Activated CD4-positive, alpha-beta T cell treated with anti-CD3 and anti-CD28 coated beads, Interleukin-2, amount 10 ng/mL, durations not matched to agents 7 days and 5 days (primary cell): ENCODE measurements around the gene LAMB4. TPM values are rescaled to one million over a fixed set of nuclear protein-coding genes. Genes with fewer than 3 reads are reported as not detected.

Source experiments
- CTCF ChIA-PET: fragments of 350-600 bp; sonication (Branson Sonifier 250); formaldehyde crosslinking; loops from one replicate; lab custom pipeline; 2021; ENCODE audit warnings: antibody characterized with exemption; lab: Charles Lee
- POLR2A ChIA-PET: fragments of 350-600 bp; sonication (Branson Sonifier 250); formaldehyde crosslinking; loops from one replicate; lab custom pipeline; 2021; ENCODE audit warnings: antibody characterized with exemption; lab: Charles Lee
- DNase-seq: peaks from one replicate; pipeline ENCODE4 v3.0.0-alpha.2; 2020
- H3K27ac Mint-ChIP-seq: one replicate; pipeline ENCODE4 v1.8.0; 2021; ENCODE audit warnings: mild to moderate bottlenecking, moderate library complexity, mixed read lengths
- H3K27me3 Mint-ChIP-seq: one replicate; pipeline ENCODE4 v1.8.0; 2021; ENCODE audit warnings: mixed read lengths
- H3K36me3 Mint-ChIP-seq: one replicate; pipeline ENCODE4 v1.8.0; 2021; ENCODE audit warnings: low read depth, mixed read lengths
- H3K4me1 Mint-ChIP-seq: one replicate; pipeline ENCODE4 v1.8.0; 2021; ENCODE audit warnings: mixed read lengths
- H3K4me3 Mint-ChIP-seq: one replicate; pipeline ENCODE4 v1.8.0; 2021; ENCODE audit warnings: mild to moderate bottlenecking, moderate library complexity, mixed read lengths
- H3K9me3 Mint-ChIP-seq: one replicate; pipeline ENCODE4 v1.8.0; 2021; ENCODE audit warnings: mixed read lengths
- total RNA-seq, 2 experiments: library from RNA; stranded (reverse); gene quantifications; one replicate each; pipeline ENCODE4 v1.2.3, GENCODE V29; 2021

LAMB4 gene
- total RNA-seq, 2 experiments from 2014 or later, result not detected

- H3K27me3 Mint-ChIP-seq, result peaks cover 12% of the 10 kb centered on the region
- CTCF ChIA-PET, result no interaction called here
- POLR2A ChIA-PET, result no interaction called here
- no peaks in the 10 kb centered on the region for H3K36me3 Mint-ChIP-seq
- no peaks in the 10 kb centered on the region for H3K9me3 Mint-ChIP-seq
- no peak for DNase-seq
- no peak overlapping the region for H3K27ac Mint-ChIP-seq
- no peaks in the 10 kb centered on the region for H3K4me1 Mint-ChIP-seq
- H3K4me3 Mint-ChIP-seq, result no peak overlapping the region
Measured at GRCh38 chr7:108020585-108020984, 109.6 kb downstream of the LAMB4 start.

- POLR2A ChIA-PET, result no interaction called here
- CTCF ChIA-PET, result no interaction called here
Measured at GRCh38 chr7:108018668-108019067, 111.5 kb downstream of the LAMB4 start.

GRCh38 chr7:108017776-108018151 is 112.4 kb downstream of the LAMB4 start:
- no peak overlapping the region for H3K27ac Mint-ChIP-seq
- ChIA-PET CTCF (interaction anchor here (1.1 kb wide), 1 partner anchor 11 kb away, joined by 3 read pairs; no protein-coding TSS in a partner anchor), POLR2A (no interaction called here)
- H3K9me3 Mint-ChIP-seq, result no peaks in the 10 kb centered on the region
- DNase-seq, result no peak
- H3K27me3 Mint-ChIP-seq, result peaks cover 4% of the 10 kb centered on the region
- no peak overlapping the region for H3K4me3 Mint-ChIP-seq
- H3K36me3 Mint-ChIP-seq, result no peaks in the 10 kb centered on the region
- H3K4me1 Mint-ChIP-seq, result no peaks in the 10 kb centered on the region

More at GRCh38 chr7:108018668-108019067, 111.5 kb downstream of the LAMB4 start:
- Mint-ChIP-seq H3K4me3 (no peak overlapping the region), H3K27me3 (peaks cover 6% of the 10 kb centered on the region), H3K27ac (no peak overlapping the region), H3K9me3 (no peaks in the 10 kb centered on the region), H3K36me3 (no peaks in the 10 kb centered on the region), H3K4me1 (no peaks in the 10 kb centered on the region)
- no peak for DNase-seq

GRCh38 chr7:108016841-108017775 is 113.1 kb downstream of the LAMB4 start:
- Mint-ChIP-seq H3K9me3 (no peaks in the 10 kb centered on the region), H3K4me1 (no peaks in the 10 kb centered on the region), H3K36me3 (no peaks in the 10 kb centered on the region), H3K4me3 (no peak overlapping the region), H3K27ac (no peak overlapping the region), H3K27me3 (peaks cover 7% of the 10 kb centered on the region)
- ChIA-PET CTCF (interaction anchor here (1.1 kb wide), 1 partner anchor 11 kb away, joined by 3 read pairs; no protein-coding TSS in a partner anchor), POLR2A (no interaction called here)
- DNase-seq, result no peak

GRCh38 chr7:108015740-108016139 is 114.4 kb downstream of the LAMB4 start:
- no peak overlapping the region for H3K4me3 Mint-ChIP-seq
- no peak overlapping the region for H3K27ac Mint-ChIP-seq
- H3K36me3 Mint-ChIP-seq, result no peaks in the 10 kb centered on the region
- ChIA-PET CTCF (interaction anchor here (0.7 to 1.9 kb wide), 2 partner anchors 14 to 21 kb away, joined by 5 to 9 read pairs; partner anchors contain the start of gene LAMB1), POLR2A (no interaction called here)
- H3K9me3 Mint-ChIP-seq, result no peaks in the 10 kb centered on the region
- peaks cover 7% of the 10 kb centered on the region for H3K27me3 Mint-ChIP-seq
- no peaks in the 10 kb centered on the region for H3K4me1 Mint-ChIP-seq
- DNase-seq, result no peak

GRCh38 chr7:108014747-108015682 is 115.1 kb downstream of the LAMB4 start:
- ChIA-PET CTCF (interaction anchor here (0.7 to 1.9 kb wide), 2 partner anchors 13 to 22 kb away, joined by 5 to 9 read pairs; partner anchors contain the start of gene LAMB1), POLR2A (no interaction called here)
- no peaks in the 10 kb centered on the region for H3K36me3 Mint-ChIP-seq
- H3K27me3 Mint-ChIP-seq, result peaks cover 11% of the 10 kb centered on the region
- no peaks in the 10 kb centered on the region for H3K9me3 Mint-ChIP-seq
- no peak for DNase-seq
- no peak overlapping the region for H3K4me3 Mint-ChIP-seq
- H3K27ac Mint-ChIP-seq, result no peak overlapping the region
- H3K4me1 Mint-ChIP-seq, result no peaks in the 10 kb centered on the region

- POLR2A ChIA-PET, result no interaction called here
- DNase-seq, result no peak
- Mint-ChIP-seq H3K4me3 (no peak overlapping the region), H3K27ac (no peak overlapping the region), H3K36me3 (no peaks in the 10 kb centered on the region), H3K9me3 (no peaks in the 10 kb centered on the region), H3K4me1 (no peaks in the 10 kb centered on the region), H3K27me3 (peaks cover 12% of the 10 kb centered on the region)
- CTCF ChIA-PET, result interaction anchor here (1.9 kb wide), 1 partner anchor 12 kb away, joined by 5 read pairs; the partner anchor contains the start of gene LAMB1
Measured at GRCh38 chr7:108014215-108014614, 115.9 kb downstream of the LAMB4 start.

- H3K4me3 Mint-ChIP-seq, result no peak overlapping the region
- ChIA-PET POLR2A (no interaction called here), CTCF (no interaction called here)
- no peak overlapping the region for H3K27ac Mint-ChIP-seq
- no peaks in the 10 kb centered on the region for H3K9me3 Mint-ChIP-seq
- no peaks in the 10 kb centered on the region for H3K4me1 Mint-ChIP-seq
- no peak for DNase-seq
- peaks cover 21% of the 10 kb centered on the region for H3K27me3 Mint-ChIP-seq
- no peaks in the 10 kb centered on the region for H3K36me3 Mint-ChIP-seq
Measured at GRCh38 chr7:108012499-108013430, 117.4 kb downstream of the LAMB4 start.

GRCh38 chr7:108010377-108010776 is 119.8 kb downstream of the LAMB4 start:
- CTCF ChIA-PET, result no interaction called here
- no peaks in the 10 kb centered on the region for H3K9me3 Mint-ChIP-seq
- H3K36me3 Mint-ChIP-seq, result no peaks in the 10 kb centered on the region
- no peaks in the 10 kb centered on the region for H3K4me1 Mint-ChIP-seq
- no peak overlapping the region for H3K4me3 Mint-ChIP-seq
- peaks cover 38% of the 10 kb centered on the region for H3K27me3 Mint-ChIP-seq
- POLR2A ChIA-PET, result no interaction called here
- DNase-seq, result no peak
- H3K27ac Mint-ChIP-seq, result no peak overlapping the region

- Mint-ChIP-seq H3K27me3 (peaks cover 43% of the 10 kb centered on the region), H3K9me3 (no peaks in the 10 kb centered on the region), H3K4me1 (no peaks in the 10 kb centered on the region), H3K4me3 (no peak overlapping the region), H3K36me3 (no peaks in the 10 kb centered on the region), H3K27ac (no peak overlapping the region)
- ChIA-PET CTCF (interaction anchor here (0.6 kb wide), 1 partner anchor 175 kb away, joined by 3 read pairs; no protein-coding TSS in a partner anchor), POLR2A (no interaction called here)
- no peak for DNase-seq
Measured at GRCh38 chr7:108009873-108010272, 120.3 kb downstream of the LAMB4 start.

GRCh38 chr7:108008827-108009226 is 121.3 kb downstream of the LAMB4 start:
- H3K4me1 Mint-ChIP-seq, result peaks cover 4% of the 10 kb centered on the region
- CTCF ChIA-PET, result no interaction called here
- no peak overlapping the region for H3K27ac Mint-ChIP-seq

GRCh38 chr7:108008240-108008639 is 121.9 kb downstream of the LAMB4 start:
- H3K36me3 Mint-ChIP-seq, result no peaks in the 10 kb centered on the region
- H3K27me3 Mint-ChIP-seq, result peaks cover 59% of the 10 kb centered on the region
- no peak overlapping the region for H3K27ac Mint-ChIP-seq
- no peak overlapping the region for H3K4me3 Mint-ChIP-seq
- H3K9me3 Mint-ChIP-seq, result no peaks in the 10 kb centered on the region
- POLR2A ChIA-PET, result no interaction called here
- H3K4me1 Mint-ChIP-seq, result peaks cover 4% of the 10 kb centered on the region
- DNase-seq, result no peak
- CTCF ChIA-PET, result no interaction called here

More at GRCh38 chr7:108008827-108009226, 121.3 kb downstream of the LAMB4 start:
- Mint-ChIP-seq H3K36me3 (no peaks in the 10 kb centered on the region), H3K27me3 (peaks cover 54% of the 10 kb centered on the region), H3K9me3 (no peaks in the 10 kb centered on the region), H3K4me3 (no peak overlapping the region)
- POLR2A ChIA-PET, result no interaction called here
- DNase-seq, result no peak
